Stimulated activated CD4-positive, alpha-beta T cell treated with anti-CD3 and anti-CD28 coated beads, Interleukin-4, amount 100 ng/mL, for 48 hours (primary cell): ENCODE results near the gene GRK5.
"Not testable (repeated sequence)": the region's sequence is repeated elsewhere in the genome, so short reads cannot be mapped to it uniquely, and the experiment has no call there.

ENCODE experiments used
- DNase-seq, 2 donors: peaks; one replicate each; pipeline ENCODE4 v3.0.0-alpha.2; 2020; ENCODE audit warnings: low read depth in 2 of 2

GRK5 gene

GRCh38 chr10:119457966-119458766, 250.8 kb downstream of the GRK5 start:
- DNase-seq = no peak

- DNase-seq = no peak
These were observed 252.4 kb downstream of the GRK5 start for GRCh38 chr10:119459681-119460340.

- no peak for DNase-seq
These were observed 253.2 kb downstream of the GRK5 start for GRCh38 chr10:119460369-119461195.

- DNase-seq = no peak
These were observed 254.0 kb downstream of the GRK5 start for GRCh38 chr10:119461380-119461779.

- DNase-seq = no peak
These were observed 254.6 kb downstream of the GRK5 start for GRCh38 chr10:119461923-119462322.

- DNase-seq = no peak
These were observed 255.4 kb downstream of the GRK5 start for GRCh38 chr10:119462773-119463172.

- not testable (repeated sequence) for DNase-seq
These were observed 255.8 kb downstream of the GRK5 start for GRCh38 chr10:119463195-119463594.

GRCh38 chr10:119465085-119465484, 257.7 kb downstream of the GRK5 start:
- DNase-seq = no peak

- no peak for DNase-seq
These were observed 258.7 kb downstream of the GRK5 start for GRCh38 chr10:119466076-119466475.

GRCh38 chr10:119466655-119467054, 259.3 kb downstream of the GRK5 start:
- DNase-seq = peak in 1 of 2 donors; percentile 28

- no peak for DNase-seq
These were observed 261.4 kb downstream of the GRK5 start for GRCh38 chr10:119468542-119469324.

- DNase-seq = no peak
These were observed 261.9 kb downstream of the GRK5 start for GRCh38 chr10:119469325-119469707.

- DNase-seq = no peak
These were observed 262.5 kb downstream of the GRK5 start for GRCh38 chr10:119469846-119470245.

GRCh38 chr10:119470920-119471702, 263.7 kb downstream of the GRK5 start:
- DNase-seq = no peak

GRCh38 chr10:119473771-119474170, 266.4 kb downstream of the GRK5 start:
- no peak for DNase-seq

GRCh38 chr10:119474606-119475005, 267.2 kb downstream of the GRK5 start:
- no peak for DNase-seq

- no peak for DNase-seq
These were observed 270.1 kb downstream of the GRK5 start for GRCh38 chr10:119477444-119477843.

- DNase-seq = no peak
These were observed 270.9 kb downstream of the GRK5 start for GRCh38 chr10:119478111-119478802.

- no peak for DNase-seq
These were observed 271.5 kb downstream of the GRK5 start for GRCh38 chr10:119478811-119479341.

- DNase-seq = no peak
These were observed 272.2 kb downstream of the GRK5 start for GRCh38 chr10:119479532-119479931.
